Fibroblast of peridontal ligament (primary cell): Measurements from ENCODE around the gene TSGA10.

Experiments used
- DNase-seq: peaks from one replicate; pipeline ENCODE4 v3.0.0-alpha.2; 2010; ENCODE audit errors: extremely low read depth

TSGA10 gene

DNA sequence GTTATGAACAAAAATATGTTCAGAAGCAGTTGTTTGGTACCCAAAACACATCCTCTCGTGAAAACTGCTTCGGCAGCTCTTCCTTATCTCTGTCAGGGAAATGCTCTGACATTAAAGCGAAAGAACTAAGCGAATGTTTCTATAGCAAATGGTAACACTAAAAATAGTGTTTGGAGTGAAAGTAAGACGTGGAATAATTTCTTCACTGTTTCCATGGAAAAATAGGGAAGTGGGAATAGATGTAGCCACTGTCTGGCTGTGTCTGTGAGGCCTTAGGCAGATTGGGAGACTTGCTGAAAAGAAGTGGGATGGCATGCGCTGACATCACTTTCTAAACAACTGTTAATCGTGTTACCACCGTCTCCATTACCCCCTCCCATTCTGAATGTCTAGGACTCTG is 207.2 kb downstream of the TSGA10 start:
- DNase-seq, result no peak
